NCI-H82 treated with DMSO at 0.1 percent for 48 hours (cell line): ENCODE measurements around the gene TAS2R38.
"Not testable (repeated sequence)": the region's sequence is repeated elsewhere in the genome, so short reads cannot be mapped to it uniquely, and the experiment has no call there.

ENCODE experiments used
- DNase-seq: peaks from one replicate; lab custom pipeline; 2025; ENCODE audit not compliant: unreplicated experiment; lab: John Stamatoyannopoulos, UW

Gene TAS2R38

GRCh38 chr7:141973673-141974072 lies at the start of gene TAS2R38:
TSS of gene TAS2R38 (minus strand) at chr7:141973773. CDS start at chr7:141973689, 84 bp downstream.
- DNase-seq = no peak

- no peak for DNase-seq
Measured at GRCh38 chr7:142018154-142018553, 44.6 kb upstream of the TAS2R38 start.

GRCh38 chr7:142017451-142017850 lies 43.9 kb upstream of the TAS2R38 start:
- DNase-seq = no peak

- DNase-seq = no peak
Measured at GRCh38 chr7:142012825-142013511, 39.4 kb upstream of the TAS2R38 start.

GRCh38 chr7:142010952-142011548 lies 37.5 kb upstream of the TAS2R38 start:
- no peak for DNase-seq

GRCh38 chr7:142009187-142009586 lies 35.6 kb upstream of the TAS2R38 start:
- no peak for DNase-seq

GRCh38 chr7:142006577-142006976 lies 33.0 kb upstream of the TAS2R38 start:
- no peak for DNase-seq

GRCh38 chr7:142002179-142002578 lies 28.6 kb upstream of the TAS2R38 start:
- no peak for DNase-seq

GRCh38 chr7:142001163-142001874 lies 27.7 kb upstream of the TAS2R38 start:
- DNase-seq = no peak

- no peak for DNase-seq
Measured at GRCh38 chr7:142000244-142000643, 26.7 kb upstream of the TAS2R38 start.

- DNase-seq = no peak
Measured at GRCh38 chr7:141999058-141999623, 25.6 kb upstream of the TAS2R38 start.

- no peak for DNase-seq
Measured at GRCh38 chr7:141993354-141993753, 19.8 kb upstream of the TAS2R38 start.

GRCh38 chr7:141992688-141993087 lies 19.1 kb upstream of the TAS2R38 start:
- no peak for DNase-seq

GRCh38 chr7:141992156-141992555 lies 18.6 kb upstream of the TAS2R38 start:
- DNase-seq = no peak

- DNase-seq = no peak
Measured at GRCh38 chr7:141991140-141991539, 17.6 kb upstream of the TAS2R38 start.

- DNase-seq = no peak
Measured at GRCh38 chr7:141990011-141990725, 16.6 kb upstream of the TAS2R38 start.

GRCh38 chr7:141987803-141988202 lies 14.2 kb upstream of the TAS2R38 start:
- DNase-seq = not testable (repeated sequence)

- no peak for DNase-seq
Measured at GRCh38 chr7:141986923-141987322, 13.3 kb upstream of the TAS2R38 start.

GRCh38 chr7:141985926-141986325 lies 12.4 kb upstream of the TAS2R38 start:
- DNase-seq = not testable (repeated sequence)

GRCh38 chr7:141979568-141979967 lies 6.0 kb upstream of the TAS2R38 start:
- DNase-seq = no peak

- DNase-seq = no peak
Measured at GRCh38 chr7:141978351-141978750, 4.8 kb upstream of the TAS2R38 start.
